Kidney epithelial cell (primary cell): ENCODE data around the gene WWC2. TPM values are rescaled to one million over a fixed set of nuclear protein-coding genes. Genes with fewer than 3 reads are reported as not detected.

ENCODE experiments used
- DNase-seq: peaks from one replicate; pipeline ENCODE4 v3.0.0-alpha.2; 2010; ENCODE audit warnings: low read depth
- H3K27me3 ChIP-seq: 2 replicates; pipeline ENCODE4 v1.6.0; 2011; ENCODE audit warnings: low read length; ENCODE audit not compliant: control insufficient read depth, insufficient read depth
- H3K36me3 ChIP-seq: 2 replicates; pipeline ENCODE4 v1.5.1; 2011; ENCODE audit warnings: low read length; ENCODE audit not compliant: control insufficient read depth, insufficient read depth
- H3K4me3 ChIP-seq: 2 replicates; pipeline ENCODE4 v1.5.1; 2011; ENCODE audit warnings: low read depth, mild to moderate bottlenecking, control low read depth, low read length
- total RNA-seq: library from RNA; depleted of rRNA; stranded (reverse); fragments of >200 nt; gene quantifications from 2 replicates; pipeline ENCODE4 v1.2.3, GENCODE V29; 2015
- TF ChIP-seq, protein P1 (sequence below): IDR thresholded peaks from 2 replicates; pipeline ENCODE4 v1.5.1; 2011; ENCODE audit warnings: mild to moderate bottlenecking, moderate library complexity, low read length, control low read depth, inconsistent platforms; ENCODE audit not compliant: insufficient read depth, poor library complexity, severe bottlenecking

Gene WWC2
- total RNA-seq, 1 donor from 2014 or later, result 29.0 TPM

DNA sequence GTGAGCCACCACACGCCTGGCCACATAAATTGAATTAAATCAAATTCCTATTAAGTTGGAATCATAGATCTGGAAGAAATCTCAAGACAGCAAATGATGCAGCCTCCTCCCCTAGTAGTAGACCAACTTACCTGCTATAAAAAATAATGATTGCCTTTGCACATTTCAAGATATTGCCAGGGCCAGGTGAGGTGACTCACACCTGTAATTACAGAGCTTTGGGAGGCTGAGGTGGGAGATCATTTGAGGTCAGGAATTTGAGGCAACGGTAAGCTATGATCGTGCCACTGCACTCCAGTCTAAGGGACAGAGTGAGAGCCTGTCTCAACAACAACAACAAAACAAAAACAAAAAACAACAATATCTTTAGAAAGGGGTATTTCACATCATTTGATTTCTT is 17.0 kb upstream of the WWC2 start:
- no peak for DNase-seq
- no peak overlapping the region for H3K4me3 ChIP-seq
- TF ChIP-seq, protein P1, sequence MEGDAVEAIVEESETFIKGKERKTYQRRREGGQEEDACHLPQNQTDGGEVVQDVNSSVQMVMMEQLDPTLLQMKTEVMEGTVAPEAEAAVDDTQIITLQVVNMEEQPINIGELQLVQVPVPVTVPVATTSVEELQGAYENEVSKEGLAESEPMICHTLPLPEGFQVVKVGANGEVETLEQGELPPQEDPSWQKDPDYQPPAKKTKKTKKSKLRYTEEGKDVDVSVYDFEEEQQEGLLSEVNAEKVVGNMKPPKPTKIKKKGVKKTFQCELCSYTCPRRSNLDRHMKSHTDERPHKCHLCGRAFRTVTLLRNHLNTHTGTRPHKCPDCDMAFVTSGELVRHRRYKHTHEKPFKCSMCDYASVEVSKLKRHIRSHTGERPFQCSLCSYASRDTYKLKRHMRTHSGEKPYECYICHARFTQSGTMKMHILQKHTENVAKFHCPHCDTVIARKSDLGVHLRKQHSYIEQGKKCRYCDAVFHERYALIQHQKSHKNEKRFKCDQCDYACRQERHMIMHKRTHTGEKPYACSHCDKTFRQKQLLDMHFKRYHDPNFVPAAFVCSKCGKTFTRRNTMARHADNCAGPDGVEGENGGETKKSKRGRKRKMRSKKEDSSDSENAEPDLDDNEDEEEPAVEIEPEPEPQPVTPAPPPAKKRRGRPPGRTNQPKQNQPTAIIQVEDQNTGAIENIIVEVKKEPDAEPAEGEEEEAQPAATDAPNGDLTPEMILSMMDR, result no peak

DNA sequence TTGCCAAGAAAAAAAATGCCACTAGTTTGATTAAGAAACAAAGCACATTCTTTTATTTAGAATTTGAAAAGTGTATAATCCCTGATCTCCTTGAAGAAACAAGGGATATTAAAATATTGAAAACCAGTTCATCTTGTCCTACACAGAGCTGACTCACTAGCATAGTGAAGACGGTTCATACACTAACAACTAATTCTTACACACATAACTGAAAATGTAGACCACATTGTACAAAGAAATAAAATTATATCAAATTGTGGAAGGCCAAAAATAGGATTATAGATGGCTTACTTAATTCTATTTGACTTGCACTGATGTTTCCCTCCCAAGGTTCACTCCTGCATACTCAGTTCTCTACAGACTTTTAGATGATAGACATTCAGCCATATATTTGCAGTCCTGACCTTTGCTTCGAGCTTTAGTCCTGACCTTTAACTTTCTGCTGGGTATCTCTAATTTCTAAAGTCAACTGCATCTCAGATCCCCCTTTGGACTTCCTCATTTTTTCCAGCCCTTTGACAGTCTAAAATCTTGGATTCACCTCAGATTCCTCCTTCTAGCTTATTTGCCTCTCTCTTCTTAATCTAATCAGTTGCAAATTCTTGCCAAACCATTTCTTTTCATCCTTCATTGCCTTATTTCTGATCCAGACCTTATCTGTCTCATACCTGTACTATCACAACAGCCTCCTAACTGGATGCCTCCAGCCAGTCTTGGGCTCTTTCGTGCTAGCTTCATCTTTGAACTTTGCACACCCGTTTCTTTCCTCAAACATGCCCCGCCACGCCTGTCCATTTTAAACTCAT is 4.5 kb upstream of the WWC2 start:
- DNase-seq, result no peak
- Histone ChIP-seq H3K27me3 (no peaks in the 10 kb centered on the region), H3K4me3 (no peak overlapping the region), H3K36me3 (no peaks in the 10 kb centered on the region)
- TF ChIP-seq, protein P1, result no peak

More for the DNA sequence above, 17.0 kb upstream of the WWC2 start:
- no peaks in the 10 kb centered on the region for H3K36me3 ChIP-seq
- no peaks in the 10 kb centered on the region for H3K27me3 ChIP-seq

DNA sequence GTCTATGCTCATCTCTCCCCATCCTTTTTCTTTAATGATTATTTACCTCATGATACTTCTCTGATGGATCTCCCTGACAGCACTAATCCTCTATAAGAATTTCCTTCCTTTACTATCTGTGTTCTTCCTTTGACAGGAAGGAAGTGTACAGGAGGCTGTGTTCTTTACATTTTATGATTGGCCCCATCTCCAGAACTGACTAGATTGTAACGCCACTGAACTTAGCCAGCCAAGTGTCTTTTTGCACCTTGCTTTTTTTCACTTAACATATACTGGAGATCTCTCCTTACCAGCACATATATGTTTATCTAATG is 3.9 kb upstream of the WWC2 start:
- TF ChIP-seq, protein P1, result no peak
- Histone ChIP-seq H3K4me3 (no peak overlapping the region), H3K27me3 (no peaks in the 10 kb centered on the region), H3K36me3 (no peaks in the 10 kb centered on the region)
- no peak for DNase-seq

DNA sequence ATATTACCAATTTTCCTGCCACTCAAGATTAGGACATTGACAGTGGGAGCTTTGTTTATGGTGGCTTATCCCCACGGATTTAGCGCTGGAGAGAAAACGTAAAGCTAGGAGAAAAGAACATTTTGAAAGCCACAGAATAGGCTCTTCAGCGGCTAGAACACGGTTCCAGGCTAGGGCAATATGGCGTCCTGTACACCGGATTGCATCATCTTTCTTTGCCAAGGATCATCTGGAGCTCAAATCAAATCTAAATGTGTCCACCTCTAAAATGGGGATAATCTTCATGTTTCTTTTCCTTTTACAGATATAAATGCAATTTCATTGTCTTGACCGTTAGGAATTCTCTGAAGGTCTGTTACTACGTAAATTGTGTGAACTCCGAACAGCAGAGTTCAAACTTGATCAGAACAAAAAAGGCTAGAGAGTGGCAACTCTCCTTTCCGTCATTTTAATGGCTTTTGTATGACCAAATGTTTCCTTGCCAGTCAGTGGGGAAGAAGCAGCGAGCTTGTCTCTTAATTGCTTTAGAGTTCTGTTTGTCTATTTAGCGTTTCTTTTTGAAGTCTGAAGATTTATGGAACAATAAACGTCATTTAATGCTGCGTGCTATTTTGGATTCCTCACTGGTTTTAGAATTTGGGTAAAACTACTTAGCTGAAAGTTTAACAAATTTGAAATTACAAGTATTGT is 2.6 kb upstream of the WWC2 start:
- TF ChIP-seq, protein P1, result no peak
- H3K4me3 ChIP-seq, result no peak overlapping the region
- no peaks in the 10 kb centered on the region for H3K36me3 ChIP-seq
- DNase-seq, result no peak
- no peaks in the 10 kb centered on the region for H3K27me3 ChIP-seq

DNA sequence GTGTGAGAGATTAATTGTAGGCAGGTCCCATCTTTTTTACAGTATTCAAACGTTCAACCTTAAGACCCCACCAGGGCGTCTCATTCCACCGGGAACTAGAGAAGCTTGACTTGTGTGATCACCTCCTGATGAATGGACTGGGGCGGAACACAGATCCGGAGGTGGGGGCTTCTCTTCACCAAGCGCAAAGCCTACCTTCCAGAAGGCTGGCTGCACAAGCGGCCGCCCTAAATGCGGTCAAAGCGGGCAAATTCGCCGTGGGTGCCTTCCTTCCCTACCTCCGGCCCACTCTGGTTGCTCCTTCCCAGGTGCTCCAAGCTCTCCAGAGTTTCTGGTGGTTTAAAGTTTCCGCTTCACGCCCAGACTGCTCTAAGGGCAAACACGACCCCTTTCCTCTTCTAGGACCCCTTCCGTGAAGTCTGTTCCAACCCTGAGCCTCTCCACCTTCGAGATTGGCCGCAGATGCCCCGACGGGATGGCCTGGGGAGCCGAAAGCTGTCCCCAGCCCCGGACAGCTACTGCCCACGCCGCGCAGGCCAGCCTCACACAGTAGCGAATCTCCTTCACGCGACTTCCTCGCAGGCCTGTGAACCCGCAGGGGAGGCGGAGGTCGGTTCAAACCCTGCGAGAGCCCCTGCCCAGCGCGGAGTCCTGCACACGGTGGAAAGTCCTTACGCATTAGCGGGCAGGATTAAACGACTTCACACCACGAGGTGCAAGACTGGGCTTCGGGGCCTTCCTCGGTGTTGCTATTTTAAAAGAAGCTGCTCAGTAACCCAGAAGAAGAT is 1.6 kb upstream of the WWC2 start:
- Histone ChIP-seq H3K27me3 (no peaks in the 10 kb centered on the region), H3K36me3 (no peaks in the 10 kb centered on the region), H3K4me3 (peak overlapping the region; percentile 88)
- TF ChIP-seq, protein P1, result no peak
- DNase-seq, result no peak
